TTC549 (cell line): Measurements from ENCODE around the gene ARR3.
"Not testable (repeated sequence)": the region's sequence is repeated elsewhere in the genome, so short reads cannot be mapped to it uniquely, and the experiment has no call there.

ENCODE experiments used
- FAIRE-seq: peaks from 2 replicates; lab custom pipeline; 2012; peaks lifted over from hg19 to GRCh38; lab: Jason Lieb, UNC

ARR3 gene

GRCh38 chrX:70268034-70268433 lies at the start of gene ARR3:
ARR3 (plus strand) TSS chrX:70268334; CDS start chrX:70269386, 1,052 bp downstream.
- FAIRE-seq, result no peak

- no peak for FAIRE-seq
Measured at GRCh38 chrX:70219938-70220764, 48.0 kb upstream of the ARR3 start.

GRCh38 chrX:70226048-70226447 lies 42.1 kb upstream of the ARR3 start:
- no peak for FAIRE-seq

GRCh38 chrX:70226687-70227086 lies 41.4 kb upstream of the ARR3 start:
- FAIRE-seq, result no peak

GRCh38 chrX:70231666-70232065 lies 36.5 kb upstream of the ARR3 start:
- FAIRE-seq, result no peak

- FAIRE-seq, result no peak
Measured at GRCh38 chrX:70234355-70234754, 33.8 kb upstream of the ARR3 start, which contains the start of gene AWAT1. AWAT1 (plus strand) TSS chrX:70234655; CDS start chrX:70234696, 41 bp downstream.

GRCh38 chrX:70240751-70241150 lies 27.4 kb upstream of the ARR3 start:
- FAIRE-seq, result no peak

- FAIRE-seq, result no peak
Measured at GRCh38 chrX:70241501-70241900, 26.6 kb upstream of the ARR3 start.

GRCh38 chrX:70243601-70244000 lies 24.5 kb upstream of the ARR3 start:
- not testable (repeated sequence) for FAIRE-seq

- FAIRE-seq, result no peak
Measured at GRCh38 chrX:70244881-70245280, 23.3 kb upstream of the ARR3 start.

GRCh38 chrX:70247252-70247651 lies 20.9 kb upstream of the ARR3 start:
- no peak for FAIRE-seq

- FAIRE-seq, result no peak
Measured at GRCh38 chrX:70252491-70252890, 15.6 kb upstream of the ARR3 start.

- no peak for FAIRE-seq
Measured at GRCh38 chrX:70253377-70254062, 14.6 kb upstream of the ARR3 start.

- no peak for FAIRE-seq
Measured at GRCh38 chrX:70254063-70254400, 14.1 kb upstream of the ARR3 start.

GRCh38 chrX:70254909-70255308 lies 13.2 kb upstream of the ARR3 start:
- FAIRE-seq, result no peak

- FAIRE-seq, result no peak
Measured at GRCh38 chrX:70255452-70255851, 12.7 kb upstream of the ARR3 start.

- FAIRE-seq, result no peak
Measured at GRCh38 chrX:70257423-70258288, 10.5 kb upstream of the ARR3 start.

- FAIRE-seq, result no peak
Measured at GRCh38 chrX:70260104-70260503, 8.0 kb upstream of the ARR3 start, which contains the start of gene P2RY4. P2RY4 (minus strand) TSS chrX:70260204; CDS start chrX:70259624, 580 bp downstream.

GRCh38 chrX:70262952-70263567 lies 5.1 kb upstream of the ARR3 start:
- no peak for FAIRE-seq

GRCh38 chrX:70264784-70265183 lies 3.4 kb upstream of the ARR3 start:
- FAIRE-seq, result no peak

- not testable (repeated sequence) for FAIRE-seq
Measured at GRCh38 chrX:70274029-70274428, 5.9 kb downstream of the ARR3 start.

GRCh38 chrX:70279081-70279480 lies 10.9 kb downstream of the ARR3 start:
- FAIRE-seq, result no peak
